PC-9 (cell line): ENCODE data around the gene SLC12A9.
"Not testable (repeated sequence)": the region's sequence is repeated elsewhere in the genome, so short reads cannot be mapped to it uniquely, and the experiment has no call there.

ENCODE experiments used
- EZH2 ChIP-seq: fragments of 200-600 bp; sonication (generic); IDR thresholded peaks from 2 replicates; pipeline ENCODE4 v1.8.0; 2017; ENCODE audit warnings: antibody characterized with exemption, low read depth
- TF ChIP-seq, protein P1 (sequence below): fragments of 200-600 bp; sonication (generic); conservative IDR thresholded peaks from 2 replicates; pipeline ENCODE4 v1.6.1; 2017; ENCODE audit warnings: mixed run types, antibody characterized with exemption, mild to moderate bottlenecking, moderate library complexity

DNA sequence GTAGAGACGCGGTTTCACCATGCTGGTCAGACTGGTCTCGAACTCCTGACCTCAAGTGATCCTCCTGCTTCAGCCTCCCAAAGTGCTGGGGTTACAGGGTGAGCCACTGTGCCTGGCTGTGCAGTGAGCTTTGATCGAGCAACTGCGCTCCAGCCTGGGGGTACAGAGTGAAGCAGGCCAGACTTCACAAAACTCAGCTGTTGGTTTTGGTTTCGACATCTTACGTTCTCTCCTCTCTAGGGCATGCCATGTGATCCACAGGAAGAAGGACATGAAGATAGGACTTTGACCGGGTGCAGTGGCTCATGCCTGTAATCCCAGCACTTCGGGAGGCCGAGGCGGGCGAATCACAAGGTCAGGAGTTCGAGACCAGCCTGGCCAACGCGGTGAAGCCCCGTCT, 36.0 kb upstream of the SLC12A9 start:
- TF ChIP-seq, protein P1, sequence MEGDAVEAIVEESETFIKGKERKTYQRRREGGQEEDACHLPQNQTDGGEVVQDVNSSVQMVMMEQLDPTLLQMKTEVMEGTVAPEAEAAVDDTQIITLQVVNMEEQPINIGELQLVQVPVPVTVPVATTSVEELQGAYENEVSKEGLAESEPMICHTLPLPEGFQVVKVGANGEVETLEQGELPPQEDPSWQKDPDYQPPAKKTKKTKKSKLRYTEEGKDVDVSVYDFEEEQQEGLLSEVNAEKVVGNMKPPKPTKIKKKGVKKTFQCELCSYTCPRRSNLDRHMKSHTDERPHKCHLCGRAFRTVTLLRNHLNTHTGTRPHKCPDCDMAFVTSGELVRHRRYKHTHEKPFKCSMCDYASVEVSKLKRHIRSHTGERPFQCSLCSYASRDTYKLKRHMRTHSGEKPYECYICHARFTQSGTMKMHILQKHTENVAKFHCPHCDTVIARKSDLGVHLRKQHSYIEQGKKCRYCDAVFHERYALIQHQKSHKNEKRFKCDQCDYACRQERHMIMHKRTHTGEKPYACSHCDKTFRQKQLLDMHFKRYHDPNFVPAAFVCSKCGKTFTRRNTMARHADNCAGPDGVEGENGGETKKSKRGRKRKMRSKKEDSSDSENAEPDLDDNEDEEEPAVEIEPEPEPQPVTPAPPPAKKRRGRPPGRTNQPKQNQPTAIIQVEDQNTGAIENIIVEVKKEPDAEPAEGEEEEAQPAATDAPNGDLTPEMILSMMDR: not testable (repeated sequence)
- not testable (repeated sequence) for TF ChIP-seq EZH2
